ENCODE measurements around the gene LRRC31. TPM values are rescaled to one million over a fixed set of nuclear protein-coding genes. Genes with fewer than 3 reads are reported as not detected.

LRRC31 gene
- total and polyA plus RNA-seq, 5 donors: not detected

- H3K4me1 ChIP-seq (ENCODE audit: control insufficient read depth, insufficient read depth, low read length): no peaks in the 10 kb centered on the region
- H3K27ac ChIP-seq (ENCODE audit: low read length): no peak overlapping the region
- intact Hi-C loops (cut with DNase I): loop anchor here in 3 of 4 donors (5.0 to 10.0 kb wide), 2 partner anchors 101 to 104 kb away; partner anchors contain the start of gene SEC62 (in 3 of the 3)
- DNase-seq (peak in 2 of 3 donors; percentile 28 to 72), ATAC-seq (peak; percentile 72 to 77)
- no peaks in the 10 kb centered on the region for H3K9me3 ChIP-seq (ENCODE audit: control insufficient read depth, low read length)
- no peaks in the 10 kb centered on the region for H3K27me3 ChIP-seq (ENCODE audit: control insufficient read depth, insufficient read depth)
- H3K4me3 ChIP-seq (ENCODE audit: low read length): no peak overlapping the region
- 2% methylated on average over 6 of the region's 6 CpGs for WGBS
Measured at GRCh38 chr3:169863458-169863899, 6.3 kb downstream of the LRRC31 start.

GRCh38 chr3:169861871-169862270 is 7.9 kb downstream of the LRRC31 start:
- Histone ChIP-seq H3K27ac (ENCODE audit: low read length) (no peak overlapping the region), H3K4me3 (ENCODE audit: low read length) (no peak overlapping the region), H3K27me3 (ENCODE audit: control insufficient read depth, insufficient read depth) (no peaks in the 10 kb centered on the region), H3K4me1 (ENCODE audit: control insufficient read depth, insufficient read depth, low read length) (no peaks in the 10 kb centered on the region), H3K9me3 (ENCODE audit: control insufficient read depth, low read length) (no peaks in the 10 kb centered on the region)
- intact Hi-C loops (cut with DNase I): loop anchor here in 3 of 4 donors (5.0 to 10.0 kb wide), 2 partner anchors 103 to 105 kb away; partner anchors contain the start of gene SEC62 (in 3 of the 3)
- DNase-seq (no peak), ATAC-seq (no peak)
- WGBS: 74% methylated on average over 5 of the region's 5 CpGs

- no peak for ATAC-seq
- Histone ChIP-seq H3K4me1 (ENCODE audit: control insufficient read depth, insufficient read depth, low read length) (no peaks in the 10 kb centered on the region), H3K4me3 (ENCODE audit: low read length) (no peak overlapping the region), H3K27ac (ENCODE audit: low read length) (no peak overlapping the region), H3K27me3 (ENCODE audit: control insufficient read depth, insufficient read depth) (no peaks in the 10 kb centered on the region), H3K9me3 (ENCODE audit: control insufficient read depth, low read length) (no peaks in the 10 kb centered on the region)
- intact Hi-C loops (cut with DNase I): loop anchor here in 1 of 4 donors (10.0 kb wide), 1 partner anchor 177 kb away; the partner anchor contains the start of gene GPR160
- no peak for DNase-seq
- WGBS: 72% methylated on average over 2 of the region's 2 CpGs
Measured at GRCh38 chr3:169857811-169858210, 11.9 kb downstream of the LRRC31 start.

- Histone ChIP-seq H3K4me1 (ENCODE audit: control insufficient read depth, insufficient read depth, low read length) (no peaks in the 10 kb centered on the region), H3K4me3 (ENCODE audit: low read length) (no peak overlapping the region), H3K27me3 (ENCODE audit: control insufficient read depth, insufficient read depth) (no peaks in the 10 kb centered on the region), H3K9me3 (ENCODE audit: control insufficient read depth, low read length) (no peaks in the 10 kb centered on the region), H3K27ac (ENCODE audit: low read length) (no peak overlapping the region)
- intact Hi-C loops (cut with DNase I): loop anchor here in 1 of 4 donors (10.0 kb wide), 1 partner anchor 179 kb away; the partner anchor contains the start of gene GPR160
- ATAC-seq: no peak
- 89% methylated on average over 3 of the region's 3 CpGs for WGBS
- no peak for DNase-seq
Measured at GRCh38 chr3:169855514-169855913, 14.2 kb downstream of the LRRC31 start.

- H3K9me3 ChIP-seq (ENCODE audit: control insufficient read depth, low read length): no peaks in the 10 kb centered on the region
- no peak overlapping the region for H3K4me3 ChIP-seq (ENCODE audit: low read length)
- H3K27ac ChIP-seq (ENCODE audit: low read length): no peak overlapping the region
- no peaks in the 10 kb centered on the region for H3K4me1 ChIP-seq (ENCODE audit: control insufficient read depth, insufficient read depth, low read length)
- intact Hi-C loops (cut with DNase I): loop anchor here in 1 of 4 donors (10.0 kb wide), 1 partner anchor 184 kb away; the partner anchor contains the start of gene GPR160
- no peaks in the 10 kb centered on the region for H3K27me3 ChIP-seq (ENCODE audit: control insufficient read depth, insufficient read depth)
- DNase-seq (no peak), ATAC-seq (no peak)
Measured at GRCh38 chr3:169850618-169851017, 19.1 kb downstream of the LRRC31 start.

- Histone ChIP-seq H3K27me3 (ENCODE audit: control insufficient read depth, insufficient read depth) (no peaks in the 10 kb centered on the region), H3K4me1 (ENCODE audit: control insufficient read depth, insufficient read depth, low read length) (no peaks in the 10 kb centered on the region), H3K4me3 (ENCODE audit: low read length) (no peak overlapping the region), H3K27ac (ENCODE audit: low read length) (no peak overlapping the region), H3K9me3 (ENCODE audit: control insufficient read depth, low read length) (no peaks in the 10 kb centered on the region)
- DNase-seq: no peak
- no peak for ATAC-seq
- 100% methylated on average over 3 of the region's 3 CpGs for WGBS
- intact Hi-C loops (cut with DNase I): no loop called here
Measured at GRCh38 chr3:169848741-169849140, 21.0 kb downstream of the LRRC31 start.

GRCh38 chr3:169847896-169848295 is 21.8 kb downstream of the LRRC31 start:
- Histone ChIP-seq H3K9me3 (ENCODE audit: control insufficient read depth, low read length) (no peaks in the 10 kb centered on the region), H3K27me3 (ENCODE audit: control insufficient read depth, insufficient read depth) (no peaks in the 10 kb centered on the region), H3K4me1 (ENCODE audit: control insufficient read depth, insufficient read depth, low read length) (no peaks in the 10 kb centered on the region), H3K27ac (ENCODE audit: low read length) (no peak overlapping the region), H3K4me3 (ENCODE audit: low read length) (no peak overlapping the region)
- DNase-seq (no peak), ATAC-seq (no peak)
- intact Hi-C loops (cut with DNase I): no loop called here
- 39% methylated on average over 4 of the region's 4 CpGs for WGBS

- Histone ChIP-seq H3K27ac (ENCODE audit: low read length) (no peak overlapping the region), H3K4me1 (ENCODE audit: control insufficient read depth, insufficient read depth, low read length) (no peaks in the 10 kb centered on the region), H3K27me3 (ENCODE audit: control insufficient read depth, insufficient read depth) (no peaks in the 10 kb centered on the region), H3K4me3 (ENCODE audit: low read length) (no peak overlapping the region), H3K9me3 (ENCODE audit: control insufficient read depth, low read length) (no peaks in the 10 kb centered on the region)
- intact Hi-C loops (cut with DNase I): no loop called here
- ATAC-seq: no peak
- no peak for DNase-seq
- 93% methylated on average over 11 of the region's 11 CpGs for WGBS
Measured at GRCh38 chr3:169846458-169847193, 23.1 kb downstream of the LRRC31 start.

- ATAC-seq (no peak), DNase-seq (no peak)
- Histone ChIP-seq H3K4me1 (ENCODE audit: control insufficient read depth, insufficient read depth, low read length) (no peaks in the 10 kb centered on the region), H3K27me3 (ENCODE audit: control insufficient read depth, insufficient read depth) (no peaks in the 10 kb centered on the region), H3K4me3 (ENCODE audit: low read length) (no peak overlapping the region), H3K9me3 (ENCODE audit: control insufficient read depth, low read length) (no peaks in the 10 kb centered on the region), H3K27ac (ENCODE audit: low read length) (no peak overlapping the region)
- intact Hi-C loops (cut with DNase I): no loop called here
- 58% methylated on average over 3 of the region's 3 CpGs for WGBS
Measured at GRCh38 chr3:169842960-169843359, 26.8 kb downstream of the LRRC31 start.

- intact Hi-C loops (cut with DNase I): no loop called here
- 50% methylated on average over 4 of the region's 4 CpGs for WGBS
- H3K27ac ChIP-seq (ENCODE audit: low read length): no peak overlapping the region
- no peaks in the 10 kb centered on the region for H3K9me3 ChIP-seq (ENCODE audit: control insufficient read depth, low read length)
- DNase-seq (peak in 2 of 3 donors; percentile 22 to 46), ATAC-seq (no peak)
- no peaks in the 10 kb centered on the region for H3K27me3 ChIP-seq (ENCODE audit: control insufficient read depth, insufficient read depth)
- H3K4me1 ChIP-seq (ENCODE audit: control insufficient read depth, insufficient read depth, low read length): peaks cover 3% of the 10 kb centered on the region
- H3K4me3 ChIP-seq (ENCODE audit: low read length): no peak overlapping the region
Measured at GRCh38 chr3:169841171-169841570, 28.6 kb downstream of the LRRC31 start.

- no peak overlapping the region for H3K27ac ChIP-seq (ENCODE audit: low read length)
- peaks cover 3% of the 10 kb centered on the region for H3K4me1 ChIP-seq (ENCODE audit: control insufficient read depth, insufficient read depth, low read length)
- no peak for ATAC-seq
- no peaks in the 10 kb centered on the region for H3K27me3 ChIP-seq (ENCODE audit: control insufficient read depth, insufficient read depth)
- intact Hi-C loops (cut with DNase I): no loop called here
- whole genome bisulfite sequencing: 90% methylated on average over 1 of the region's 1 CpG
- no peak overlapping the region for H3K4me3 ChIP-seq (ENCODE audit: low read length)
- no peak for DNase-seq
- no peaks in the 10 kb centered on the region for H3K9me3 ChIP-seq (ENCODE audit: control insufficient read depth, low read length)
Measured at GRCh38 chr3:169838511-169839030, 31.2 kb downstream of the LRRC31 start.
